GM19023 (cell line): ENCODE measurements around the gene QKI.
"Not testable (repeated sequence)": the region's sequence is repeated elsewhere in the genome, so short reads cannot be mapped to it uniquely, and the experiment has no call there.

Experiments
- ATAC-seq: cut with Tn5 transposase; IDR thresholded peaks from one replicate; pipeline ENCODE4 v1.9.1; 2021; ENCODE audit warnings: mild to moderate bottlenecking, moderate library complexity; ENCODE audit not compliant: unreplicated experiment

Gene QKI

DNA sequence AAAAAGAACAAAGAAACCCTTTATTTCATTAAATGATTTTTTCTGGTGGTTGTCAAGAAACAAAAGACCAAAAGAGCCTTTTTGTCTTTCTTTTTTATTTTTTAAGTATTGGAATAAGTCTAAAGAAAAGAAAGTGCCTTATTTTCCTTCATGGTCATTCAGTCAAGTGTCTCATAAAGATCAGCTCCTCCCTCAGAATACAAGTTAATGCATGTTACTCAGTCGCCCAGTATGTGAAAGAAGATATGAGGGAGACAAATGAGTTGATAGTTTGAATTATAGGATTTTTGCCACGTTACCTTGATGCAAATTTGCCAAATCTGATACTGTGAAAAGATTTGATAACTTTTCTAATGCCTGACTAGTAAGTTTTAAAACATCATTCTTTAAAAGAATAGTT is 157.2 kb downstream of the QKI start:
- ATAC-seq, result no peak

DNA sequence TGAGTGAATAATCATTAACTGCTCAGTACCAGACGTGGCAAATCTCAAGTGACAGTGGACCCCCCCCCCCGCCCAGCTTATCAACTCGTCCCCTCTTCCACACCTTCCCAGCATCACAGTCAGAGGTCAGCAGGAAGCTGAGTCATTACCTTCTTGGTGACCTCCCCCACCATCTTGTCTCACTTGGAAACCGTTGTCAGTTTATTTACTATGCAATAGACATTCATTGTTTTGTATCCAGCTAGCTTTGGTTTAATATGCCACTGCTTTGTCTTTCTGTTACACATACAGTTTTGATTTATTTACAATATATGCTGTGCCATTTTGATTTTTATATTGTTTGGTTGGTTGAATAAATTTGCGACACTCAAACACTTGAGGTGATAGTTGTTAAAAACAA is 158.1 kb downstream of the QKI start:
- ATAC-seq, result no peak

DNA sequence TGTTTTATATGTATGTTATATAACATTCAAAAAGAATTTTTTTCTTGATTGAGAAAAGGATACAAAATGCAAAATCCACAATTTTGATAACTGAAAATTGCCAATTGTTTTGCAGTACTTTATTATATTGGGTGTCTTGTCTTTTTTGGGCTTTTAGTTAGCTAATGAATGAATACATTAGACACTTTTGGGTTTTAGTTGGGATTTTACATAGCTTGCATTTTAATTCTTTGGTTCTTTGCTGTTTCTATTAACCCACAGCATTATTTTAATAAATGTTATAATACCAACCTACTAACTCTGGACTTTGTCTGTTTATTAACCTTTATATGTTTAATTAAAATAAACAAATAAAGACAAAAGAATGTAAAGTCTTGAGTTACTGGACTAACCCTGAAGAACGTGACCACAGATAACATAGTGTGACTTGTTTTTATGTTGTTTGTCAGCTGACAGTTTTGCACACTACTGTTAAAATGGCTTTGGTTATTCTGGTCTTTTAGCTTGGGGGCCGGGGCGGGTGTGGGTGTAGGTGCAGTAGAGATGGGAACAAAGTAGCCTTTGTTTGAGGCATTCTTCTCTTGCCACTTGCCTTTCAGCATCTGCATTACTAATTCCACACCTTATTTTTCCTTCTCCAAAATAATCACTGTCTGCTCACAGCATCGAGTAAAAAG is 159.1 kb downstream of the QKI start:
- no peak for ATAC-seq

- ATAC-seq, result no peak
These were observed 161.6 kb downstream of the QKI start for GRCh38 chr6:163576114-163576513.

- ATAC-seq, result no peak
These were observed 162.9 kb downstream of the QKI start for GRCh38 chr6:163577404-163577803.

- ATAC-seq, result no peak
These were observed 164.8 kb downstream of the QKI start for GRCh38 chr6:163579111-163579879.

DNA sequence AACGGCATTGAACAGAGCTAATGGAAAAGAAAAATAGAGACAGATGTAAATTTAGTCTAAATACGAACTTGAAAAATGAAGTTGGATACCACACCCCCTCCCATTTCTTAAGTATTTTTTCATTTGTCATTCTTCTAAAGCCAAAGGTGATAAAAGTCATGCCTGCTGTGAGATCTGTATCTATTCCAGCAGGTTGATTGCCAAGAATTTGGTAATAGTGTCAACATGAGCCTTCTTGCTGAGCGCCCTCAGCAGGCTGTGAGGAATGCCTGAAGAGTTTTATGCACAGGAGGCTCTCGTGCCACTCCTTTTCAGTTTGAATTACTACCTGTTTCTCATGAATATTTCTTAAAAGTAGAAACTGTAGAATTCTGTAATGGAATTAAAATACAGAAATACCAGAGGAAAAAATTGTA is 165.4 kb downstream of the QKI start:
- ATAC-seq, result no peak

GRCh38 chr6:163580311-163581030 is 166.0 kb downstream of the QKI start:
- no peak for ATAC-seq

DNA sequence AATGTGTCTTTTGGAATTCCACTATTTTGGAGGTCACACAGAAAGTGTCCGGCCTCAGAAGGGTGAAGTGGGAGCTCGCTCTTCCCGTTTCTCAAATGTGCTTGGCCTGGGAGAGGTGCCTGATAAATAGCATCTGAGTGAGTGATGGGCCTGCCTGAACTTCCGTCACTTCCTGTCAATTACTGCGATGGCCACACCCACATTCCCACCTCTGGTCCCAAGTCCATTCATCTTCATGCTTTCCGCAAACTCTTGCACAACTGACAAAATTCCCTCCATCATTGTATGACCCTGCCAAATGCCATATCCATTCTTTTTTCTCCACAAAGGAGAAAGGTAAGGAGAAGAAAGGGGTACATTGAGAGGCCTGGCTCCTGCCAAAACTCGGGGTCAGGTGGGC is 169.0 kb downstream of the QKI start:
- no peak for ATAC-seq

- ATAC-seq, result no peak
These were observed 171.5 kb downstream of the QKI start for GRCh38 chr6:163585932-163586437.

GRCh38 chr6:163586888-163587287 is 172.4 kb downstream of the QKI start:
- ATAC-seq, result no peak

- ATAC-seq, result no peak
These were observed 173.9 kb downstream of the QKI start for GRCh38 chr6:163588220-163588919.

DNA sequence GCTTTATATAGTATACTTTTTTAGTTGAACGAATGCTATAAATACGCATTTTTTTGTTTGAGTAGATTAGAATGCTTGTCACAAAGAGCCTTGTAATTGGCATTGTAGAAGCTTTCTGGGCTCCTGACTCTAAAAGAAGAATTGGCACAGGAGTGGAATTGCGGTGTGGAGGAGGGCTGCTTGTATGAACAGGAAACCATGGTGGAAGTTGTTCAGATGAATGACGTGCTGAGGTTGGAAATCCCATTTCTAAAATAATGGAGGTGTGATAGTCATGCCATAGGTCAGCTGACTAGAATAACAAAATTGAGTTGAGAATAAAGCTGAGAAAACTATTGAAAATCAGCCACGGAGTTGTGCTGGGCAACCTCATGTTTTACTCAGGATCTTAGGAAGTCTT is 174.9 kb downstream of the QKI start:
- no peak for ATAC-seq

DNA sequence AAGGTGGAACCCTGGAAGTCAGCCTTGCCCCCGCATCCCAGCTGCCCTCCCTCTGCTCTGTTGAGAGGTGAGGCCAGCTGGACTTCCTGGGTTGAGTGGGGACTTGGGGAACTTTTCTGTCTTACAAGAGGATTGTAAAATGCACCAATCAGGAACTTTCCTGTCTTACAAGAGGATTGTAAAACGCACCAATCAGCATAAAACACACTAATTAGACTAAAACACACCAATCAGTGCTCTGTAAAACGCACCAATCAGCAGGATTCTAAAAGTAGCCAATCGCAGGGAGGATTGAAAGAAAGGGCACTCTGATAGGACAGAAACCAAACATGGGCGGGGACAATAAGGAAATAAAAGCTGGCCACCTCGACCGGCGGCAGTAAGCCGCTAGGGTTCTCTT is 175.6 kb downstream of the QKI start:
- ATAC-seq, result not testable (repeated sequence)

DNA sequence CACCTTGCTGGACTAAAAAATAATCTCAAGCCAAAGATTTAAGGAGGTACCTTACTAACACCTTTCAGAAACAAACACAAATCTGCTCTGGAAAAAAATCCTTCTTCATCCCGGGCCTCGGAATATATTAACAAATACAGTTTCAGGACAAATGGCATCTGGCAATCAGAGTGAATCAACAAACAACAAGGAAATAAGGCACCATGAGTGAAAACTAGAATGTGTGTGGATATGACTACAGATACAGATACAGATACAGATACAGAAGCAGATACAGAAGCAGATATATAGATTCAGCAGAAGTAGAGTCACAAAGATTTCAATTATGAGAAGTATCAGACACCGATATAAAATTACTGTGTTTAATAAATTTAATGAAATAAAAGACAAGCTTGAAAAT is 178.4 kb downstream of the QKI start:
- no peak for ATAC-seq

DNA sequence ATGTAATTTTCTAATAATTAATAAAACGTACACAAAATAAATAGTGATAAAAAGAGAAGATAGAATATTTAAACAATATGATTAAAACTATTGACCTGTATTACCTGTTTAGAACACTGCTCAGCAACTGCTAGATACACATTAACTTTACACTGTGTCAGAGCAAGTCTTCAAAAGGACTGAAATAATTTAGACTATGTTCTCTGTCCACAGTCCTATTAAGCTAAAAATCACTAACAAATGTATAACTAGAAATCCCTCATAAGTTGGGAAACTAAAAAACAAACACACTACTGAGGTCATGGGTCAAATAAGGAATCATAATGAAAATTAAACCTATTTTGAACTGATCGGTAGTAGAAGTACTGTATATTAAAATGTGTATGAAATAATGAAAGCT is 181.7 kb downstream of the QKI start:
- no peak for ATAC-seq

GRCh38 chr6:163599136-163599535 is 184.6 kb downstream of the QKI start:
- ATAC-seq, result no peak

- ATAC-seq, result no peak
These were observed 185.2 kb downstream of the QKI start for GRCh38 chr6:163599684-163600083.

- ATAC-seq, result no peak
These were observed 185.8 kb downstream of the QKI start for GRCh38 chr6:163600331-163600730.

GRCh38 chr6:163600781-163601180 is 186.3 kb downstream of the QKI start:
- no peak for ATAC-seq

DNA sequence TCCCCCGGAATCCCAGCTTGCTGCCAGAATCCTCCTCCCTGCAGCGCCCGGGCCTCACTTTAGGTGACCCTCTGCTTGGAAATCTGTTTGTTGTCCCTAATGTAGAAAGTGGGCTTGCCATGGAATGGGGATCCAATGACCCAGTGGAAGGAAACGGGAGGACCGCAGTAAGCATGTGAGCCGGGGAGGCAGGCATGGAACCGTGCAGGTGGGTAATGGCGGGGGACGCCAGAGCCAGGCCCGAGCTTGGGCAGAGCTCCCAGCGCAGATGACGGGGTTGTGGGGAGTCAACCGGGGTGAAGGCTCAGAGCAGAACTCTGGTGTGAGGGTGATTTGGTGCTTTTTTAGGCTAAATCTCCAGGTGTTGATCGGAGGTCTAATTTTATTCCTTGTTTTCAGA is 188.3 kb downstream of the QKI start:
- no peak for ATAC-seq
